IPS-18a (cell line): ENCODE measurements around the gene CTNND2.

Source experiments
- H3K27ac ChIP-seq: one replicate; pipeline ENCODE4 v1.5.1; 2013; ENCODE audit warnings: low read length
- H3K27me3 ChIP-seq: one replicate; pipeline ENCODE4 v1.6.1; 2013; ENCODE audit warnings: mild to moderate bottlenecking, low read length; ENCODE audit not compliant: control insufficient read depth, insufficient read depth
- H3K36me3 ChIP-seq: one replicate; pipeline ENCODE4 v1.6.1; 2013; ENCODE audit warnings: low read depth, low read length; ENCODE audit not compliant: control insufficient read depth
- H3K4me1 ChIP-seq: one replicate; pipeline ENCODE4 v1.6.1; 2013; ENCODE audit warnings: low read depth, low read length; ENCODE audit not compliant: control insufficient read depth
- H3K4me3 ChIP-seq: one replicate; pipeline ENCODE4 v1.5.1; 2013; ENCODE audit warnings: low read length
- H3K9ac ChIP-seq: one replicate; pipeline ENCODE4 v1.6.1; 2013; ENCODE audit warnings: mild to moderate bottlenecking, low read length, moderate library complexity
- H3K9me3 ChIP-seq: one replicate; pipeline ENCODE4 v1.6.1; 2013; ENCODE audit warnings: low read depth, low read length; ENCODE audit not compliant: control insufficient read depth

CTNND2 gene

GRCh38 chr5:11230890-11231289 lies 673.4 kb downstream of the CTNND2 start:
- H3K27me3 ChIP-seq: no peaks in the 10 kb centered on the region

GRCh38 chr5:11227064-11227463 lies 677.2 kb downstream of the CTNND2 start:
- Histone ChIP-seq H3K4me3 (no peak overlapping the region), H3K36me3 (no peaks in the 10 kb centered on the region), H3K9me3 (no peaks in the 10 kb centered on the region), H3K27me3 (no peaks in the 10 kb centered on the region), H3K27ac (no peak overlapping the region), H3K9ac (no peak overlapping the region), H3K4me1 (no peaks in the 10 kb centered on the region)

More at GRCh38 chr5:11230890-11231289, 673.4 kb downstream of the CTNND2 start:
- Histone ChIP-seq H3K4me1 (no peaks in the 10 kb centered on the region), H3K9me3 (peaks cover 5% of the 10 kb centered on the region), H3K36me3 (no peaks in the 10 kb centered on the region), H3K9ac (no peak overlapping the region), H3K4me3 (no peak overlapping the region), H3K27ac (no peak overlapping the region)

GRCh38 chr5:11224436-11225187 lies 679.6 kb downstream of the CTNND2 start:
- no peaks in the 10 kb centered on the region for H3K9me3 ChIP-seq
- H3K36me3 ChIP-seq: no peaks in the 10 kb centered on the region
- no peak overlapping the region for H3K27ac ChIP-seq
- no peak overlapping the region for H3K9ac ChIP-seq
- H3K4me3 ChIP-seq: no peak overlapping the region
- H3K27me3 ChIP-seq: no peaks in the 10 kb centered on the region
- no peaks in the 10 kb centered on the region for H3K4me1 ChIP-seq

DNA sequence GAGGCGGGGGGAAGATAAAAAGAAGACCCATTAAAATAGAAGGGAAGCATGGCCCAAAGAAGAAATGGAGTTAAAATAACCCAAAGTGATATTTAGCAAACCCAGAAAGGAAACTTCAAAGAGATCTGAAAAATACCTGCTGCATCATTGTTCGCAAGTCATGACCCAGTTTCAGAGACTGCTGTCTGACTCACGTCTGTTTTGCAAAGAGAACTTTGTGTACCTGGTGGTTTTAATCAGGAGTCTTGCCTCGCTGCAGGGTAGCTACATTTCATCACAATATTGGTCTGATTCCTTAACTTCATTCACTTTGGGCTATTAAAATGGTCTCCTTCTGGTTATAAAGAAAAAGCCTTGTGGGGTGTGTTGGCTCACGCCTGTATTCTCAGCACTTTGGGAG lies 682.1 kb downstream of the CTNND2 start:
- H3K27ac ChIP-seq: no peak overlapping the region
- H3K4me3 ChIP-seq: no peak overlapping the region
- no peaks in the 10 kb centered on the region for H3K9me3 ChIP-seq
- H3K9ac ChIP-seq: no peak overlapping the region
- H3K27me3 ChIP-seq: no peaks in the 10 kb centered on the region
- no peaks in the 10 kb centered on the region for H3K36me3 ChIP-seq
- no peaks in the 10 kb centered on the region for H3K4me1 ChIP-seq

DNA sequence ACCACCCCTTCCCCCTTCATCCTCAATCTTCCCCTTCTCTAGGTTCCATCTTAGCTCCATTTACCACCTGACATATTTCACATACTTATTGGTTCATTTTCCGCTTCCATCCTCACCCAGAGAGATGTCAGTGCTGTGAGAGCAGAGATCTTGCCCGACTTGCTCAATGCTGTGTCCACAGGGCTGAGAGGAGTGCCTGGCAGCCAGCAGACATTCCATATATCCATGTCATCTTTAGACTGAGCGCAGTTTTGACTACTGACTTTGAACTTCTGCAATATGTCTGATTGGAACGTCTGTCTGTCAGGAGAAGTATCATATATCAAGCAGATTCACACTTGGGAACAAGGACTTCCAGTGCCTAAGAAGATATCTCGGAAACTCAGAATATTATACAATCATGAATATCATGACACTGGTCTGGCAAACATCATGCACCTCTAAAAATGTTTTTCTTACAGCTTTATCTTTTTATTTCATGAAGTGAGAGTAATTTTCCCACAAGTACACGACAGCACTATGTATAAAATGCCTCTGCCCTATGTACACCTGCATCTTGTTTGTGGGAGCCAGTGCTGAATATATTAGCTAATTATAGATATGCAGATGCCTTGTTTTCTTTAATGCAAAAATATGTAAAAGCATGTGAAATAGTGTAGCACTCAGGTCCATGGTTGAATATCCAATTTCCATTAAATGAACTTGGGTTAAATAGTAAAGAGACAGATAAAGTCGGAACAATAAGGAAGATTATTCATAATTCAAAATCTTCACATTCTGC lies 689.2 kb downstream of the CTNND2 start:
- H3K36me3 ChIP-seq: no peaks in the 10 kb centered on the region
- no peak overlapping the region for H3K4me3 ChIP-seq
- no peaks in the 10 kb centered on the region for H3K4me1 ChIP-seq
- H3K9me3 ChIP-seq: no peaks in the 10 kb centered on the region
- H3K9ac ChIP-seq: no peak overlapping the region
- no peak overlapping the region for H3K27ac ChIP-seq
- no peaks in the 10 kb centered on the region for H3K27me3 ChIP-seq

DNA sequence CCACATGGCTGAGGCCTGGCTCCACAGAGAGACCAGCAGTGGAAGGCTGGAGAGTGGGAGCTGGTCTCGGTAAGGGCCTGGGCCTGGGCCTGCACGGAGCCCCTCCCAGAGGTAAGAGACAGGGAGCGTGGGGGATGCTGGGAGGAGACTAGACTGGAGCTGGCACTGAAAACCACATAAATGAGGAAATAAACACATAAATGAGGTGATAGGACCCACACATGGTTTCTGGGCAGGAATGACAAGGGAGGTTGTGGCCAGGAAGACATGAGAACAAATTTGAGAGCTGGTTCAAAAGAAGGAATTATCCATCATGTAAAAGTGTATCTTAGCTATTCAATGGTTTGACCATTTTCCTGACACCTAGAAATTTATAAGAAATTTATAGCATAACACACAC lies 691.5 kb downstream of the CTNND2 start:
- H3K36me3 ChIP-seq: no peaks in the 10 kb centered on the region
- H3K9ac ChIP-seq: no peak overlapping the region
- H3K9me3 ChIP-seq: no peaks in the 10 kb centered on the region
- no peak overlapping the region for H3K27ac ChIP-seq
- no peaks in the 10 kb centered on the region for H3K27me3 ChIP-seq
- no peaks in the 10 kb centered on the region for H3K4me1 ChIP-seq
- no peak overlapping the region for H3K4me3 ChIP-seq

DNA sequence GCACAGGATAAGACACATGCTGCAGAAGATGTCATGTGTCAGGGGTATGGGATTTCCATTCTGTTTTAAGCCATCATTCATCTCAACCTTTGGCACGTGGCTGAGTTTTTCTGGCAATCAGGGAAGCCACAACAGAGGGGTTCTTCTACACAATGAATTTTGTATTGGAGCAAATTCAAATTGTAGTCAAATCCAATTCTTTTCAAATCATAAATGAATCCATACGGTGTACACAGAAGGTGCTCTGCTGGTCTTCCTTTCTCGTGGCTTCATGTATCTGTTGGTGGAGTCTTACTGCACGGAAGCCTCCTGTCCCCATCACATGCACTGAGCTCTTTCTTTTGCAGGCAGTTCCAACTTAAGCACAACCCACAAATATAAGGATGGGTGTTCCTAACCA lies 706.5 kb downstream of the CTNND2 start:
- Histone ChIP-seq H3K9ac (no peak overlapping the region), H3K27me3 (no peaks in the 10 kb centered on the region), H3K36me3 (no peaks in the 10 kb centered on the region), H3K4me1 (no peaks in the 10 kb centered on the region), H3K4me3 (no peak overlapping the region), H3K9me3 (no peaks in the 10 kb centered on the region), H3K27ac (no peak overlapping the region)

GRCh38 chr5:11191673-11192072 lies 712.6 kb downstream of the CTNND2 start:
- Histone ChIP-seq H3K4me3 (no peak overlapping the region), H3K9ac (no peak overlapping the region), H3K27ac (no peak overlapping the region), H3K4me1 (no peaks in the 10 kb centered on the region), H3K36me3 (no peaks in the 10 kb centered on the region), H3K27me3 (no peaks in the 10 kb centered on the region), H3K9me3 (no peaks in the 10 kb centered on the region)

DNA sequence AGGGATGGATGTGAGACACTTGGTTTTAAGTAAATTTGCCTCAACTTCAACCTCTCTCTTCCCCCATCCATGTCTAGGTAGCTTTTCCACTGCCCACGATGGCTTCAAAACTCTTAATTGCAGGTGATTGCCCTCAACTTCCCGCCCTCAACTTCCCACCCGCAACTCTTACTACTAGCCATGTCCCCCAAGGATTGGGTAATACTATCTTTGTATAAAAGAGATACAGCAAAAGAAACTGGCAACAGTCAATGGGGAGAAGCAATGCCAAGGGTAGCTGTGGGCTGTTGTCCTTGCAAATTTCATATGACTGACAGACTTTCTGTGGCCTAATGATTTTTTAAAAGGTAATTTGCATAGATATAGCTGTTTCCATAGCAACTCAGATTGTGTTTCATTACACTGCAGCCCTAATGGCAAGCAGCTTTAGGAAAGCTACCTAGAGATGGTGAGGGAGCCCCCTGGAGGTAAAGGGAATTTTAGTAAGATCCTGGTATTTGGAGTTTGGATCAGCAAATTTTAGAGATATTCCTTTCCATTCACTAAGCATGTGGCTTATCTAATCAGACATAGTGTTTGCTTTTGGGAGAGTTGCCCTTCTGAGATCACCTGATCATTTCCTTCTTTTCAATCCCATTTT lies 721.7 kb downstream of the CTNND2 start:
- Histone ChIP-seq H3K27me3 (no peaks in the 10 kb centered on the region), H3K4me1 (no peaks in the 10 kb centered on the region), H3K27ac (peak overlapping the region; percentile 26), H3K9ac (no peak overlapping the region), H3K9me3 (no peaks in the 10 kb centered on the region), H3K4me3 (no peak overlapping the region), H3K36me3 (no peaks in the 10 kb centered on the region)

GRCh38 chr5:11181940-11182339 lies 722.3 kb downstream of the CTNND2 start:
- Histone ChIP-seq H3K27ac (no peak overlapping the region), H3K27me3 (no peaks in the 10 kb centered on the region), H3K36me3 (no peaks in the 10 kb centered on the region), H3K9ac (no peak overlapping the region), H3K9me3 (no peaks in the 10 kb centered on the region), H3K4me3 (no peak overlapping the region), H3K4me1 (no peaks in the 10 kb centered on the region)

DNA sequence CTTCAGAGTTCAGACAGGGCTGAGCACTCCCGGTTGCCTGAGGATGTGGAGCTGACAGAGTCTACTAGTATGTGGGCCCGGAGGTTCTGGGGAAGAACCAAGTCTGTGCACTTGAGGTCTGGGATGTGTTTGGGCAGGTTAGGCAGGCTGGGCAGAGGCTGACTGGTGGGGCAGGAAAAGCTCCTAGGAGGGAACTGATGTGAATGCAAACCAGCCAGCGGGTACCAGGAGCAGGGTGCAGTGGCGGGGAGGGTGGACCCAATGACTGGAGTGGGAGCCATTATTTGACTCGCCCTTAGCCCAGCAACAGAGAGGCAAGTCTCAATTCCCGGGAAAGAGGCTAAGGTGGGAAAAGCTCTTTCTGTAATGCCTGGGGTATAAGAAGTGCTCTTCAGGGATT lies 723.4 kb downstream of the CTNND2 start:
- H3K4me1 ChIP-seq: no peaks in the 10 kb centered on the region
- H3K9ac ChIP-seq: no peak overlapping the region
- H3K9me3 ChIP-seq: no peaks in the 10 kb centered on the region
- H3K4me3 ChIP-seq: no peak overlapping the region
- no peaks in the 10 kb centered on the region for H3K27me3 ChIP-seq
- no peaks in the 10 kb centered on the region for H3K36me3 ChIP-seq
- H3K27ac ChIP-seq: no peak overlapping the region
